Pons (tissue), 1 donor: ENCODE measurements around the gene GALT.

Experiments
- DNase-seq: peaks from one replicate; pipeline ENCODE4 v3.0.0-alpha.2; 2016; ENCODE audit warnings: low spot score

Gene GALT

DNA sequence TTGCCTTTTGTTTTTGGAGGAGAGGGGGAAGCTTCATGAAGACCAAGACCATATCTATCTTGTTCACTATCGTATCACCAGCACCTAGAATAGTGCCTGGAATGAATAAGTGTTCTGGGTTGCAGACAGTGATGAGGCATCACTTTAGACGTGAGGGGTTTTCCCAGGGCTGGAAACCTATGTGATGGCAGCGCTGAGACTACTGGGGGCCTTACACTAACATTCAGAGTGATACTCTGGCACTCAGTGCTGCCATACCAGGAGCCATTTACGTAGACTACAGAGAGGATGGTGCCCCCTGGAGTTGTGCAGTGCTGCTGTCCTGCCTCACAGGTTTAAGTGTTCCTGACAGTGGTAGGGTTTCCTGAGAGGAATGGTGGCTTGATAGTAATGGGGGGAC is 37.7 kb downstream of the GALT start:
- no peak for DNase-seq

DNA sequence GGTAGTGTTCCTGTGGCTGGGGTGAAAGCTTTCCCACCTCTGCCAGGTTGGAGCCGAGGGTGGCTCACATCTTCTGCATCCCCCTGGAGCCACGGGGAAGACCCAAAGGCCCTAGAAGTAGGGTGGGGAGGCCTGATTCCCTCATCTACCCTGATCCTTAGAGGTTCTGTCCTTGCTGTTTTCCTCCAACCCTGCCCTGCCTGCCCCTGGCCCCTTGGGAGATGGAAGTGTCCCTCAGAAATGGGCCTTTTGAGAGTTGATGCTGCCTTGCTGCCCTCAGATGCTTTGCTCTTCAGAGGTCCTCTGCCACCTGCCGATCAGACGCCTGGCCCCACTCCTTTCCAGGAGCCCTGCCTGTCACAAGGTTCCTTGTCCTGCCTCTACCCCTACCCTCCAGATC is 38.3 kb downstream of the GALT start:
- no peak for DNase-seq

DNA sequence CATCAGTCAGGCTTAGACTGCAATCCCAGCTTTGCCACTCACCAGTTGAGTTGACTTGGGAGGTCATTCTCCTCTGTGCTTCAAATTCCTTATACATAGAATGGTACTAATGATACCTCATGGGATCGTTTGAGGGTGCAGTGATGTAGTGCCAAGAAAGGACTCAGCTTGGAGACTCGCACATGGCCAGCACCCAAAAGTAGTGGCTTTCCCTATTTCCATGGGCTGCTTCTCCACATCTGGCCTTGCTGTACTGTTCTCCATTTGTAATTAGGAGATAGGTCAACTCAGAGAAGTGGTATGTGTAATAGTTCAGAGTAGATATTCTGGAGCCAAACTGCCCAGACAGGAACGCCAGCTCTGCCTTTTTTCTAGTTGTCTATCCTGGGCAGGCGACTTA is 39.1 kb downstream of the GALT start:
- no peak for DNase-seq

DNA sequence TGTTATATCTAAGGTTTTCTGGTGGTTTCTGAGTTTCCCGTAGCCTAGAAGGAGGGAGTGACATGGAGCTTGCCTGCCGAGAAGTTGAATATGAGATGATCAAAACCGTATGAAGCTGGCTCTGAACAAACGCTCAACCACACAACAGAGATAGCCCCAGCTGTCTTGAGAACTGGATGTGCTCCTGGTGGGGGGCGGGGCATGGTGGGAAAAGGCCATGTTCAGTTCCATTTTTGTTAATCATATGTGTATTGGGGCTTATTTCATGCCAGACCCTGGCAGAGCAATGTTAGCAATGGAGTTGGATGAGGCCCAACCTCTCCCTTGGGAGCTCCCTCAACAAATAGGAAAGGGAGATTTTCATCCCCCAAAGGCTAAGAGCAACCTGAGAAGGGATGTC is 39.8 kb downstream of the GALT start:
- no peak for DNase-seq

DNA sequence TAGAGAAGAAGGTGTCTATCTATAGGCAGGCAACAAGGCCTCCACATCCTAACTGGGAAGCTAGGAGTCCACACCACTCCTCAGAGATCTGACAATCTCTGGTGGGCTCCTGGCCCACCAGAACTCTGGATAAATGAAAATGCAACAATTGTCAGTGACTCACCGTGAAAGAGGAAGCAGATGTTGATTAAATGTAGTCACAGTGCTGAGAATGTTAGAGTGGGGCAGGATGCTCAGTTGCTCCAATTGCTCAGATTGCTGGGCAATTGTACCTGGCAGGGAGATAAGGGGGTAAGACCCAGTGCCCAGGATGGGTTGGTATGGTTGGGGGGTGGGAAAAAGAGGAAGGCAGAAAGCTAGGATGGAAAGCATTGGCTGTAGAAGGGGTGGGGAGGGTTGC is 40.3 kb downstream of the GALT start:
- DNase-seq, result no peak

DNA sequence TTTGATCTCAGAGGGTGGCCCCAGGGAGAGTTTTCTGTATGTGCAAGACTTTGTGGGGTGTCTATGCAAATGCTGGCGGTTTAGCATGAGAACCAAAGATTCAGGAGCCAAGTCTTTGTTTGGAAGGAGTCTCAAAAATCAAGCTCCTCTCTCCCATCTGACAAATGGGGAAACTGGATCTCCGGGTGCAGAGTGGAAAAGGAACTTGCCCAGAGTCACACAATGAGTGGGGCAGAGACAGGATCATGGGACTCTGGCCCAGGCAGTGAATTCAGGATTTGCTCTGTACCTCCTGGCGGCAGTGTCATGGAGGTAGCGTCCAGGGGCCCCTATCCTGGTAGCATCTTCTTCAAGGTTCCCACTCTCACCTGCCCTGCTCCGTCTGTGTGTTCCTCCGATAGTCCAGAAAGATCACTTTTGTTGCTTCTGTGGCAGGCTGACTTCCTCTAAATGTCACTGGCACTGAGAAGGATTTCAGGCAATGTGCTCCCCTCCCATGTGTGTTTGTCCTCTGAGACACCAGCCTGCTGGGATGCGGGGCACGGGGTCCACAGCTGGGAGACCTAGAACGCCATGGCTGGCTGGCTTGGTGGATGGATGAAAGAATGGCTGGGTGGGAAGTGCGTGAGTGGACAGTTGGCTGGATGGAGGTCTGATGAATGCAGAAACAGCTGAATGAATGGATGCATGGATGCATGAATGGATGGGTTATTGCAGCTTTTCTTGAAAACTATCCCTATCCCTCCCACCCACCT is 41.0 kb downstream of the GALT start:
- DNase-seq, result no peak

DNA sequence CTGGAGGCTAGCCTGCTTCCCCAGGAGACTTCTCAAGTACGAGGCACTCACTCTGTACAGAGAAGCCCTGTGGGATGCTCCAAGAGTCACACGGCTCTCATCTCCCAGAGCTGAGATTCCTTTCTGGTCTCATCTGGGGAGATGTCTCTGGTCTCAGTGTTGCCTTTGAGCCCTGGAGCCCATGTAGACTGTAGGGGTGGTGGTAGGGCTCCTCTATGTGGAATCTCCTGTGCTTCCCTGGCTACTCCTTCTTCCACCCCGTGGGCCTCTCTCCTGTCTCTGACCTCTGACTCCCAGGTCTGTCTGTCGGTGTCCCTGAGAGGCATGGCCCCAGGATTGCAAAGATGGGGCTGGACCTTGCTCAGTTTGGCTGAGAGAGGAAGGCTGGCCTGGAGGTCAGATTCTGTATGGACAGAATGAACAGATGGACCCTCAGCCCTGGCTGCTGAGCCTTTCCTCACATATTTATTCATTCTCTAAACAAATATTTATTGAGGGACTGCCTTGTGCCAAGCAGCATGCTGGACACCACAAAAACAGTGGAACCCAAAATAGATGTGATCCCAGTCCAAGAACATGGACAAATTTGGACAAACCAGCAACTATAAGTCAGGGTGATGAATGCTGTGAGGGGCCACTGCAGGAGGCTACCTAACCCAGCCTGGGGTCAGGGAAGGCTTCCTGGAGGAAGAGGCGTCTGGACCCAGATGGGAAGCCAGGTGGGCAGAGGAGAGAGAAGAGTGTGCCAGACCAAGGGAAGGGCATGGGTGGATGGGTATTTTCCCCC is 42.0 kb downstream of the GALT start:
- no peak for DNase-seq

DNA sequence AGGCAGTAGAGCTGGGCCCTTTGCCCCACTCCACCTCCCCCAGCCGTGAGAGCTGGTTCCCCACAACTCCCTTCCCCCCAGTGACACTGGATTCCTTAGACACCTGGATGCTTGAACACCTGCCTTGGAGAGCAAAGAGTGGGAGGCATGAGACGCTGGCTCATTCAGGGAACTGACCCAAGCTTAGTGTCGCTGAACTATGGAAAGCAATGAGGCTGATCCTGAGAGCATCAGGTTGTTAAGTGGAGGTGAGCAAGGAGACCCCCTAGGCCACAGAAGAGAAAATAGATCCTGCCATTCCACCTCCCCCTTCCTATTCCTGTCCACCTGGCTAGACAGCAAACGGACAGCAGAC is 42.6 kb downstream of the GALT start:
- DNase-seq, result no peak

DNA sequence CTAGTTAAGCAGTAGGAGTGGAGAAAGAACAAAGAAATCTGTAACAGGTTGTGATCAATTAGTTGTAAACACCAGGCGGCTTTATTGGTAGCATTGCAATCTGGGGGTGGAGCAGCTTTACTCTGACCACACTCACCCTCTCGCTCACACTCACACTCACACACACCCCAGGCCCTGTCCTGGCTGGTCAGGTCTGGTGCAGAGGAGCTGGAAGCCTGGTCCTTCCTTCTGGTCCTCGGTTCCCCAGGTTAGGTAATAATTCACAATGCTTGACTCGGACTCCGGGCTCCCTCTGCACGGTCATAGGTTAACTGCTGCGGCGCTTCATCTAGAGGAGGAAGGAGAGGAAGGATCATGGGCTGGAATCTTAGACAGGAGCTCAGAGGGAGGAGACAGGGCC is 43.0 kb downstream of the GALT start:
- no peak for DNase-seq

DNA sequence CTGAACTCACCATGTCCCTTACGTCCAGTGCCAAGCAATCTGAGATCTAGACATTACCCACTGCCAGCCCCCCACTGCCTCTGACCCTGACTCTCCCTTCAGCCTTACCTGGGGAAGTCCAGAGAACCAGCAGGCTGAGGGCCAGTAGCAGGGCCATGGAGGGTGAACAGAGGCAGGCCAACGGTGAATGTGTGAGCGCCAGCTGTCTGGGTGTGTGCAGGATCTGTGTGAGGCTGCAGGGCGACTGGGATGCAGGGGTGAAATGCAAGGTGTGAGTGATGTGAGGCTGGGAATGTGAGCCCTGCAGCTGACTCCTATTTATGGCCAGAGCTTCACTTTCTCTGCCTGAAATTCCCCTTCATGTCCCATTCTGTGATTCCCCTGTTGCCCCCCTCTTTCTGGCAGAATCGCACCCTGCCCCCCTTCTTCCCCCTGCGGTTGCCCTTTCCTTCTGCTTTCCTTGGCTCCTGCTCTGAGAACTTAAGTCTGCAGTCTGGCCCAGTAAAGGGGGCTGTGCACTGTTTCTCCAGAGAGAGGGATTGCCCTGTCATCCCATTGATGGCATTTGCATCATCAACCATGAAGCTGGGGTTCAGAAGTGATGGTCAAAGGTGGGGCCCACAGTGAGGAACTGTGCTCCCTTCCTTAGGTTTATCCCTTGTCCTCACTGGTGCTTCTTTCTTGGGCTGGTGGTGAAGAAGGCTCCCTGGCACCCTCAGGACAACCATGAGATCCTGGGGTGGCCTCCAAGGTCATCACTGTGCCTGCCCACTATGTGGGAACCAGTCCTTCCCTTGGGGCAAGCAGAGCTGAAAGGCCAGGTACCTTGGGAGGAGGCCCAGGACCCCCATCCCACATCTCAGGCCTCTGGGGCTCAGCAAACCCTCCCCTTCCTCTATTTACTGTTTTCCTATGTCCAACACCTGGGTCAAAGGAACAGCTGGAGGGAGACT is 44.8 kb downstream of the GALT start, which contains the start of gene CCL19:
Gene CCL19 (minus strand): TSS at position 294 of the 953 bp plus-strand sequence. CDS start 137 bp downstream, at position 157.
- DNase-seq, result no peak

DNA sequence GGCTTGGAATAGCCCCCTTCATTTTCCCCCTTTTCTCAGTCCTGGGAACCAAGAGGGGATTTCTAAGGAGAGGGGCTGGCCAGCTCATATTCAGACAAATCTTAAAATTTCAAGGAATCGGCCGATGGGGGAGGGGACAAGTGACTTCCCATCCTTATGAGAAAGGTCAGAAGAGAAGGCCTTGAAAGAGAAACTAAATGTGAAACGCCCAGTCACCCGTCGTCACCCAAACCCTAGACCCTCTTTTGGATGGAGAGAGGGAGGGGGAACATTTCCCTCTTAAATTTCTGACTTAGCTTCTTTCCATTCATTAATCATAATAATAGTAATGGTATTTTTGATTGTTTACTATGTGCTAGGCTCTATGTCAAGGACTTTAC is 45.5 kb downstream of the GALT start:
- DNase-seq, result no peak

DNA sequence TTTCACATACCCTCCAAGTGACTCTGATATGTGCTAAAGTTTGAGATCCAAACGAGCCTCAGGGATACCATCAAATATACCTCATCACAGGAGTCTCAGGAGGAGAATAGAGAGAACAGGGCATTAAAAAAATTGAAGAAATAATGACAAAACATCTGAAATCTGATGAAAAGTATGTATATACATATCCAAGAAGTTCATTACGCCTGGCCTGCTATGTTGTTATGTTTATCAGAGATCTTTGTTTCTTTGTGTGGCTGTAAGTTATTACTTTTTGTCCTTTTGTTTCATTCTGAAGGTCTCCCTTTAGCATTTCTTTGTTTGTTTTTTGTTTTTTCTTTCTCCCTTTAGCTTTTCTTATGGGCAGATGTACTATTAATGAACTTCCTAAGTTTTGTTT is 47.1 kb downstream of the GALT start:
- DNase-seq, result no peak

DNA sequence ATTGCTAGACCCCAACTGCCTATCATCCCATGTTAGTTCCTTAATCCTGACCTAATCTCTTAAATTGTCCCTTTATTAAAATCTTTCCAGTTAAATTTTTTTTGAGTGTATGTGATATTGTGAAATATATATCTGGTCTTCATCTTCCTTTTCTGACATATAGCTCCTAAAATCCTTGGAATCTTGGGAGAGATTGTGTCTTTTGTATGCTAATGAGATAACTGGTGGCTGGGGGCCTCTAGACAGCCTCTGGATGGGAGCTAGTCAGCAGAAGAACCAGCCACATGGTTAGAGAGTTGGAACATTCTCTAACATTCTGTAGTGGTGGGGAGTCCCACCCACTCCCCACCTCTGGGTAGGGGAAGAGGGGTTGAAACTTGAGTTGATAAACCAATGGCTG is 48.3 kb downstream of the GALT start:
- DNase-seq, result no peak
